Measurements from ENCODE around the gene CCSER1.

The CCSER1 gene

DNA sequence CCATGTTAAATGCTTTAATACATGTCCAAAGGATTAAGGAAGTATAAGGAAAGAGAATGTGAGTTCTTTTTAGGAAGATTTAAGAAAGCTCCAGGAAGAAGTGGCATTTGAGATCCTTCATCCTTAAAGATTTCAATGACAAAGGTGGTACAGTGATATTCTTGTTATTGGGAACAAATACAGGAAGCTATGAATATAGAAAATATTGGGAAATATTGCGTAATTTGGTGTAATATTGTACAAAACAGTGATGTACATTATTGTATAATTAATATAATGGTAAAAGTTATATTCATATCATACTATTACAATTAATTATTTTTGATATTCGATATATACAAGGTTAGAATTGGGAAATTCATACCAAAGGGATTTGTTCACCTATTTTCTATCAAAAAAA is 937.9 kb downstream of the CCSER1 start:
- H3K9ac ChIP-seq (ENCODE audit: low read depth, low read length) = no peak overlapping the region
- ATAC-seq (ENCODE audit: insufficient read depth, low read depth) (no peak), DNase-seq (no peak)
- no peak overlapping the region for H2AFZ ChIP-seq (ENCODE audit: low read depth, low read length)
- H4K20me1 ChIP-seq (ENCODE audit: insufficient read depth, low read length) = no peaks in the 10 kb centered on the region
- no peaks in the 10 kb centered on the region for H3K36me3 ChIP-seq (ENCODE audit: insufficient read depth, low read length)
- H3K27me3 ChIP-seq (ENCODE audit: insufficient read depth, low read length, poor library complexity) = no peaks in the 10 kb centered on the region
- no peaks in the 10 kb centered on the region for H3K4me1 ChIP-seq (ENCODE audit: insufficient read depth, low read length)
- no peaks in the 10 kb centered on the region for H3K9me3 ChIP-seq (ENCODE audit: insufficient read depth, low read length, severe bottlenecking)
- no peak overlapping the region for H3K27ac ChIP-seq (ENCODE audit: low read length)
- no peak for TF ChIP-seq EZH2 (IDR thresholded peaks at IDR 0.05; ENCODE audit: borderline replicate concordance, low read depth, low read length, severe bottlenecking)
- no peak for TF ChIP-seq CTCF (IDR thresholded peaks at IDR 0.05; ENCODE audit: borderline replicate concordance, extremely low read depth, low read length, poor library complexity, severe bottlenecking)
- H3K79me2 ChIP-seq (ENCODE audit: insufficient read depth, low read length) = no peaks in the 10 kb centered on the region
- no peak overlapping the region for H3K4me2 ChIP-seq (ENCODE audit: insufficient read depth, low read length)
- no peak overlapping the region for H3K4me3 ChIP-seq (ENCODE audit: low read depth in 1 of 2, low read length in 2 of 2)

DNA sequence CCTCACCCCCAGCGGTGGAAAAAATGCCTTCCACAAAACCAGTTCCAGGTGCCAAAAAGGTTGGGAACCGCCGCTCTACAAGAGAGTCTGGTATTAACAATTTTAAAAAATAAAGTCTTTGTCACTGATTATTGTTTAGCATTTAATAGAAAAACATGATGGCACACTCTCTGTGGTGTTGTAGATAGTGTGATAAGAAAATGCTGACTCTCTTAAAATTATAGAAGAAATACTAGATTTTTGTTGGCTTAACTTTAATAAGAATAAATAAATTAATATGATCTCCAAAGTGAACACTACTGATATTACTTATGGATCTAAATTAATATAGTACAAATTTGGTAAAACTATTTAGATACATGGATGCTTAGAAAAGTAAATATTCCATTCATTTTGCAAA is 943.5 kb downstream of the CCSER1 start:
- ATAC-seq (ENCODE audit: insufficient read depth, low read depth) = no peak
- TF ChIP-seq CTCF (IDR thresholded peaks at IDR 0.05; ENCODE audit: borderline replicate concordance, extremely low read depth, low read length, poor library complexity, severe bottlenecking) = no peak
- no peak for TF ChIP-seq EZH2 (IDR thresholded peaks at IDR 0.05; ENCODE audit: borderline replicate concordance, low read depth, low read length, severe bottlenecking)

DNA sequence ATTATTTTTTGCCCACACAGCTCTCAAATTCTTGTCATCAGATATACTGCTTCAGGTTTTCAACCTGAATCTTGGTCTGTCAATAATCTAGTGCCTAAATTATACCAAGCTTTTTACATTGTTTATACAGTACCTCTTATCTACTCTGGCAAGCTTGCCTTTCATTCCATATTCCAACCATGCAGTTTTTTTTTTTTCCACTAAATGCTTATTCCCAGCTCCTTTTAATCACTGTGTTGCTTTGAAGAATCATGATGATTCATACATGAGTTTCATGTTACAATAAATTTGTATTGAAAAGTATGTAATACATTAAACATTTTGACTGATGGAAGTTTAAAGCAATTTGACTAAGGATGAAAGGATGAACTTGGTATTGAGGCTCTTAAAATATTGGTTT is 949.0 kb downstream of the CCSER1 start:
- no peak for ATAC-seq (ENCODE audit: insufficient read depth, low read depth)
- no peak overlapping the region for H3K9ac ChIP-seq (ENCODE audit: low read depth, low read length)
- no peak overlapping the region for H3K4me2 ChIP-seq (ENCODE audit: insufficient read depth, low read length)
- no peak overlapping the region for H3K4me3 ChIP-seq (ENCODE audit: low read depth in 1 of 2, low read length in 2 of 2)
- no peaks in the 10 kb centered on the region for H3K79me2 ChIP-seq (ENCODE audit: insufficient read depth, low read length)
- no peak overlapping the region for H3K27ac ChIP-seq (ENCODE audit: low read length)
- H3K9me3 ChIP-seq (ENCODE audit: insufficient read depth, low read length, severe bottlenecking) = no peaks in the 10 kb centered on the region
- no peaks in the 10 kb centered on the region for H3K36me3 ChIP-seq (ENCODE audit: insufficient read depth, low read length)
- H3K4me1 ChIP-seq (ENCODE audit: insufficient read depth, low read length) = no peaks in the 10 kb centered on the region
- TF ChIP-seq CTCF (IDR thresholded peaks at IDR 0.05; ENCODE audit: borderline replicate concordance, extremely low read depth, low read length, poor library complexity, severe bottlenecking) (no peak), EZH2 (IDR thresholded peaks at IDR 0.05; ENCODE audit: borderline replicate concordance, low read depth, low read length, severe bottlenecking) (no peak)
- DNase-seq = no peak
- no peak overlapping the region for H2AFZ ChIP-seq (ENCODE audit: low read depth, low read length)
- H4K20me1 ChIP-seq (ENCODE audit: insufficient read depth, low read length) = no peaks in the 10 kb centered on the region
- H3K27me3 ChIP-seq (ENCODE audit: insufficient read depth, low read length, poor library complexity) = no peaks in the 10 kb centered on the region

More for the DNA sequence above, 943.5 kb downstream of the CCSER1 start:
- no peaks in the 10 kb centered on the region for H3K79me2 ChIP-seq (ENCODE audit: insufficient read depth, low read length)
- H3K4me3 ChIP-seq (ENCODE audit: low read depth in 1 of 2, low read length in 2 of 2) = no peak overlapping the region
- no peak for DNase-seq
- no peak overlapping the region for H3K9ac ChIP-seq (ENCODE audit: low read depth, low read length)
- no peak overlapping the region for H2AFZ ChIP-seq (ENCODE audit: low read depth, low read length)
- H3K27me3 ChIP-seq (ENCODE audit: insufficient read depth, low read length, poor library complexity) = no peaks in the 10 kb centered on the region
- no peaks in the 10 kb centered on the region for H3K9me3 ChIP-seq (ENCODE audit: insufficient read depth, low read length, severe bottlenecking)
- no peak overlapping the region for H3K27ac ChIP-seq (ENCODE audit: low read length)
- H3K36me3 ChIP-seq (ENCODE audit: insufficient read depth, low read length) = no peaks in the 10 kb centered on the region
- H3K4me1 ChIP-seq (ENCODE audit: insufficient read depth, low read length) = no peaks in the 10 kb centered on the region
- H4K20me1 ChIP-seq (ENCODE audit: insufficient read depth, low read length) = no peaks in the 10 kb centered on the region
- H3K4me2 ChIP-seq (ENCODE audit: insufficient read depth, low read length) = no peak overlapping the region

GRCh38 chr4:91085961-91086360 is 958.8 kb downstream of the CCSER1 start:
- Histone ChIP-seq H3K4me2 (ENCODE audit: insufficient read depth, low read length) (no peak overlapping the region), H3K4me1 (ENCODE audit: insufficient read depth, low read length) (no peaks in the 10 kb centered on the region), H3K9ac (ENCODE audit: low read depth, low read length) (no peak overlapping the region), H3K79me2 (ENCODE audit: insufficient read depth, low read length) (no peaks in the 10 kb centered on the region), H3K9me3 (ENCODE audit: insufficient read depth, low read length, severe bottlenecking) (no peaks in the 10 kb centered on the region), H4K20me1 (ENCODE audit: insufficient read depth, low read length) (no peaks in the 10 kb centered on the region), H3K27ac (ENCODE audit: low read length) (no peak overlapping the region), H3K27me3 (ENCODE audit: insufficient read depth, low read length, poor library complexity) (no peaks in the 10 kb centered on the region), H3K36me3 (ENCODE audit: insufficient read depth, low read length) (no peaks in the 10 kb centered on the region), H3K4me3 (ENCODE audit: low read depth in 1 of 2, low read length in 2 of 2) (no peak overlapping the region), H2AFZ (ENCODE audit: low read depth, low read length) (no peak overlapping the region)
- no peak for TF ChIP-seq EZH2 (IDR thresholded peaks at IDR 0.05; ENCODE audit: borderline replicate concordance, low read depth, low read length, severe bottlenecking)
- DNase-seq (no peak), ATAC-seq (ENCODE audit: insufficient read depth, low read depth) (no peak)
